K562 (cell line): ENCODE results near the gene PDZRN3. TPM values are rescaled to one million over a fixed set of nuclear protein-coding genes. Genes with fewer than 3 reads are reported as not detected.

ENCODE experiments used
- ATAC-seq: fragments of 200-7000 bp; cut with Tn5 transposase; 3 replicates; pipeline ENCODE4 v1.9.1; 2020; ENCODE audit warnings: moderate library complexity
- BruUV-seq: library from RNA; stranded (reverse); fragments of 400-500 nt; replicated peaks from 2 replicates; lab custom pipeline; 2021; lab: Mats Ljungman, UMichigan
- CTCF ChIA-PET: fragments of 300-600 bp; formaldehyde crosslinking; extraction: SDS; loops from one replicate; lab custom pipeline; 2021; ENCODE audit warnings: low intra/inter-chr PET ratio; lab: Yijun Ruan, JAX
- POLR2A ChIA-PET: fragments of 300-600, 350-650 bp; sonication (Branson Sonifier 250); formaldehyde crosslinking; extraction: SDS; loops from one replicate; lab custom pipeline; 2021; ENCODE audit warnings: antibody characterized with exemption, inconsistent platforms; lab: Yijun Ruan, JAX
- DNase-seq, 4 experiments: peaks; one replicate each; pipeline versions ENCODE4 v3.0.0 to v3.0.0-alpha.2; 2011 to 2018; ENCODE audit warnings: low spot score in 3 of 4, mixed read lengths in 3 of 4; ENCODE audit errors: extremely low read depth in 1 of 4
- FAIRE-seq: peaks from 2 replicates; lab custom pipeline; 2011; peaks lifted over from hg19 to GRCh38; lab: Jason Lieb, UNC
- H2AFZ ChIP-seq: 2 replicates; pipeline ENCODE4 v1.6.0; 2011; ENCODE audit warnings: low read depth, low read length, control low read depth, inconsistent platforms
- H3K27ac ChIP-seq: fragments of 200-600 bp; 3 replicates; pipeline ENCODE4 v1.8.0; 2011; ENCODE audit warnings: low read depth, mild to moderate bottlenecking, control low read depth, inconsistent platforms, low read length, moderate library complexity, mixed read lengths; ENCODE audit errors: extremely low read depth
- H3K27me3 ChIP-seq, 2 experiments: fragments of 300-600 bp in 1 of 2; 2 replicates in 1 of 2; 3 replicates in 1 of 2; pipeline versions ENCODE4 v1.6.0 to v1.8.0; 2011; ENCODE audit warnings: inconsistent platforms in 2 of 2, low read length in 2 of 2, mild to moderate bottlenecking in 1 of 2, mixed read lengths in 1 of 2, moderate library complexity in 1 of 2; ENCODE audit not compliant: control insufficient read depth in 2 of 2, insufficient read depth in 2 of 2
- H3K36me3 ChIP-seq: fragments of 300-600 bp; 3 replicates; pipeline ENCODE4 v1.8.0; 2011; ENCODE audit warnings: mild to moderate bottlenecking, low read length, inconsistent platforms; ENCODE audit not compliant: control insufficient read depth, insufficient read depth
- H3K4me1 ChIP-seq, 2 experiments: fragments of 200-600 bp in 1 of 2; replicated peaks in 1 of 2; 2 replicates in 1 of 2; 3 replicates in 1 of 2; pipeline versions ENCODE4 v1.5.1 to v1.8.0; 2011; ENCODE audit warnings: inconsistent platforms in 2 of 2, low read length in 2 of 2, mild to moderate bottlenecking in 1 of 2, mixed read lengths in 1 of 2, moderate library complexity in 1 of 2; ENCODE audit not compliant: control insufficient read depth in 2 of 2, insufficient read depth in 2 of 2
- H3K4me2 ChIP-seq: 2 replicates; pipeline ENCODE4 v1.6.1; 2011; ENCODE audit warnings: low read length, control low read depth, inconsistent platforms, mixed read lengths; ENCODE audit not compliant: insufficient read depth
- H3K4me3 ChIP-seq: fragments of 200-600 bp; sonication (generic), shearing (Covaris generic); 2 replicates; pipeline ENCODE4 v1.5.1; 2016; ENCODE audit warnings: control low read depth, inconsistent platforms
- H3K79me2 ChIP-seq: fragments of 200-600 bp; 3 replicates; pipeline ENCODE4 v1.8.0; 2011; ENCODE audit warnings: low read length, inconsistent platforms; ENCODE audit not compliant: control insufficient read depth, insufficient read depth
- H3K9ac ChIP-seq, 2 experiments: 2 replicates each; pipeline versions ENCODE4 v1.6.0 to v1.6.1; 2011; ENCODE audit warnings: low read depth in 2 of 2, low read length in 2 of 2, control low read depth in 1 of 2, inconsistent platforms in 1 of 2, mild to moderate bottlenecking in 1 of 2, mixed read lengths in 1 of 2; ENCODE audit not compliant: insufficient read depth in 1 of 2
- H3K9me1 ChIP-seq: one replicate; pipeline ENCODE4 v1.6.0; 2011; ENCODE audit warnings: inconsistent platforms, mild to moderate bottlenecking, low read length, moderate library complexity; ENCODE audit not compliant: control insufficient read depth, insufficient read depth
- H3K9me3 ChIP-seq: replicated peaks from 2 replicates; pipeline ENCODE4 v1.5.1; 2011; ENCODE audit warnings: low read depth, low read length, inconsistent platforms; ENCODE audit not compliant: control insufficient read depth, insufficient read depth
- H4K20me1 ChIP-seq: replicated peaks from 2 replicates; pipeline ENCODE4 v1.6.1; 2011; ENCODE audit warnings: low read length, inconsistent platforms, mixed read lengths; ENCODE audit not compliant: control insufficient read depth, insufficient read depth
- CREBBP ChIP-seq: IDR thresholded peaks from one replicate; pipeline ENCODE4 v1.6.1; 2012; ENCODE audit warnings: low read depth, mild to moderate bottlenecking, control low read depth, inconsistent platforms, low read length
- ILF3 ChIP-seq: fragments of 450-650 bp; IDR thresholded peaks from 2 replicates; pipeline ENCODE4 v1.6.1; 2018; ENCODE audit warnings: antibody characterized with exemption, mild to moderate bottlenecking, moderate library complexity, borderline replicate concordance
- MECOM ChIP-seq: fragments of 250-450 bp; sonication (Bioruptor Pico); IDR thresholded peaks from 2 replicates; pipeline ENCODE4 v1.8.0; 2022; ENCODE audit warnings: inconsistent platforms
- TRIM24 ChIP-seq, 2 experiments: fragments of 450-650 bp; IDR thresholded peaks; 2 replicates each; pipeline ENCODE4 v1.6.1; 2016
- USF2 ChIP-seq: sonication (generic); formaldehyde crosslinking; IDR thresholded peaks from 2 replicates; pipeline ENCODE4 v1.5.0; 2020; ENCODE audit warnings: missing genetic modification reagents
- WGBS: fragments of 100-300 bp; shearing (Covaris generic); methylation state at CpG from one replicate; pipeline ENCODE4 v1.1.6; 2016; ENCODE audit warnings: low coverage, mixed read lengths; ENCODE audit not compliant: insufficient coverage; ENCODE audit errors: missing lambda C conversion rate; 5-methylcytosine and 5-hydroxymethylcytosine counted together
- in situ Hi-C: fragments of 300-500 bp; cut with MboI; formaldehyde crosslinking; loops from 4 replicates; pipeline ENCODE4 v1.15.0; 2018; ENCODE audit warnings: inconsistent platforms, mixed read lengths
- intact Hi-C: fragments of 100-400 bp; cut with micrococcal nuclease; formaldehyde crosslinking; loops from 2 replicates; pipeline ENCODE4 v1.14.2; 2022
- polyA plus RNA-seq, 8 experiments: library from polyadenylated mRNA; depleted of rRNA in 4 of 8; stranded (reverse) in 5 of 8; unstranded in 3 of 8; fragments of >200 nt; fragmentation: Nextera tagmentation in 2 of 8; fragmentation: Illumina TruSeq in 1 of 8; extraction: Ambion mirVana in 2 of 8; extraction: Trizol in 1 of 8; gene quantifications; 2 replicates each; pipeline versions ENCODE4 v1.2.1 to v1.2.3, GENCODE V29; 2011 to 2014; ENCODE audit warnings: inconsistent platforms in 1 of 8, missing spikeins in 1 of 8
- total RNA-seq, 7 experiments: library from RNA; depleted of rRNA in 6 of 7; stranded (reverse); fragments of >200 nt in 6 of 7; fragmentation: Illumina TruSeq in 2 of 7; extraction: Trizol in 2 of 7; gene quantifications; 2 replicates each; pipeline versions ENCODE4 v1.2.1 to v1.2.3, GENCODE V29; 2011 to 2021; ENCODE audit warnings: low replicate concordance in 1 of 7

Gene PDZRN3
- total and polyA plus RNA-seq, 9 of the 15 experiments (the other 6 are each of a cell fraction or from before 2014, with no cell fraction given): 0.16 TPM; not detected in 8

DNA sequence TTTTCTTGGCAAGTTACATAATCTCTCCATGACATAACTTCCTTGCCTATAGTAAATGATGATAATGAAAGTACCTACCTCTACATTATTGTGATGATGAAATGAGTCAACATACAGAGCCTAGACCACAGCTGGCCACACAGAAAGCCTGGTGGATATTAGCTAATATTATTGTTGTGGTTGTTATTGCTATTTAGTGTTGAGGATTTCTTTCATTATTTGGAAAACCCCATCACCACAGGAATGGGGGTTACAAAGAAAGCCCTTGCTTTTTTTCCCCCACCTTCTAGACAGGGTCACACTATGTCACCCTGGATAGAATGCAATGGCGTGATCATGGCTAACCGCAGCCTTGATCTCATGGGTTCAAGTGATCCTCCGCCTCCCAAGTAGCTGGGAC, 125.0 kb downstream of the PDZRN3 start:
- no peak for DNase-seq
- 0% methylated on average over 3 of the region's 3 CpGs for WGBS
- H3K27me3 ChIP-seq: peaks cover 0 to 4% of the 10 kb centered on the region in 2 experiments; a peak in 2 of 5 replicates
- in situ Hi-C loops (loop anchor here (10.0 kb wide), 1 partner anchor 395 kb away; no protein-coding TSS in a partner anchor), intact Hi-C loops (no loop called here)
- H3K9me1 ChIP-seq: no peaks in the 10 kb centered on the region
- no peak overlapping the region for H2AFZ ChIP-seq
- H4K20me1 ChIP-seq: no peaks in the 10 kb centered on the region
- POLR2A ChIA-PET: no interaction called here
- ATAC-seq: no peak
- H3K4me2 ChIP-seq: no peak overlapping the region
- no peak overlapping the region for H3K9ac ChIP-seq
- FAIRE-seq: no peak
- no peak overlapping the region for H3K4me3 ChIP-seq
- H3K79me2 ChIP-seq: no peaks in the 10 kb centered on the region
- TF ChIP-seq MECOM (CRISPR knock-in tag) (no peak), CREBBP (no peak), USF2 (CRISPR knock-in tag) (no peak), TRIM24 (IDR thresholded peaks at IDR 0.05) (no peak), ILF3 (no peak)
- H3K36me3 ChIP-seq: no peaks in the 10 kb centered on the region
- BruUV-seq: no TSS peak
- H3K9me3 ChIP-seq: no peaks in the 10 kb centered on the region
- no peak overlapping the region for H3K27ac ChIP-seq
- no peaks in the 10 kb centered on the region for H3K4me1 ChIP-seq
- CTCF ChIA-PET: no interaction called here
